ENCODE measurements around the gene FOXO6.

Gene FOXO6

GRCh38 chr1:41333146-41333784 is 28.0 kb upstream of the FOXO6 start:
- H3K9me3 ChIP-seq (ENCODE audit: low read length) = no peaks in the 10 kb centered on the region
- H3K4me1 ChIP-seq (ENCODE audit: insufficient read depth, low read length) = no peaks in the 10 kb centered on the region
- no peak overlapping the region for H3K4me3 ChIP-seq (ENCODE audit: low read length)
- no peaks in the 10 kb centered on the region for H3K36me3 ChIP-seq (ENCODE audit: insufficient read depth, low read length)
- no peak overlapping the region for H2AFZ ChIP-seq (ENCODE audit: low read depth, low read length)
- no peaks in the 10 kb centered on the region for H3K27me3 ChIP-seq (ENCODE audit: insufficient read depth, low read length)

- Histone ChIP-seq H3K9me3 (ENCODE audit: low read length) (no peaks in the 10 kb centered on the region), H3K4me3 (ENCODE audit: low read length) (no peak overlapping the region), H3K27me3 (ENCODE audit: insufficient read depth, low read length) (no peaks in the 10 kb centered on the region), H3K36me3 (ENCODE audit: insufficient read depth, low read length) (no peaks in the 10 kb centered on the region), H2AFZ (ENCODE audit: low read depth, low read length) (no peak overlapping the region), H3K4me1 (ENCODE audit: insufficient read depth, low read length) (no peaks in the 10 kb centered on the region)
These were observed 22.4 kb upstream of the FOXO6 start for GRCh38 chr1:41338820-41339219.

GRCh38 chr1:41340655-41341364 is 20.4 kb upstream of the FOXO6 start:
- Histone ChIP-seq H2AFZ (ENCODE audit: low read depth, low read length) (no peak overlapping the region), H3K36me3 (ENCODE audit: insufficient read depth, low read length) (no peaks in the 10 kb centered on the region), H3K27me3 (ENCODE audit: insufficient read depth, low read length) (no peaks in the 10 kb centered on the region), H3K4me3 (ENCODE audit: low read length) (no peak overlapping the region), H3K4me1 (ENCODE audit: insufficient read depth, low read length) (no peaks in the 10 kb centered on the region), H3K9me3 (ENCODE audit: low read length) (no peaks in the 10 kb centered on the region)

- Histone ChIP-seq H3K4me1 (ENCODE audit: insufficient read depth, low read length) (no peaks in the 10 kb centered on the region), H2AFZ (ENCODE audit: low read depth, low read length) (no peak overlapping the region), H3K4me3 (ENCODE audit: low read length) (no peak overlapping the region), H3K9me3 (ENCODE audit: low read length) (no peaks in the 10 kb centered on the region), H3K27me3 (ENCODE audit: insufficient read depth, low read length) (no peaks in the 10 kb centered on the region), H3K36me3 (ENCODE audit: insufficient read depth, low read length) (no peaks in the 10 kb centered on the region)
These were observed 19.9 kb upstream of the FOXO6 start for GRCh38 chr1:41341365-41341683.

- Histone ChIP-seq H3K27me3 (ENCODE audit: insufficient read depth, low read length) (no peaks in the 10 kb centered on the region), H3K36me3 (ENCODE audit: insufficient read depth, low read length) (no peaks in the 10 kb centered on the region), H3K4me1 (ENCODE audit: insufficient read depth, low read length) (no peaks in the 10 kb centered on the region), H2AFZ (ENCODE audit: low read depth, low read length) (no peak overlapping the region), H3K4me3 (ENCODE audit: low read length) (no peak overlapping the region), H3K9me3 (ENCODE audit: low read length) (no peaks in the 10 kb centered on the region)
These were observed 19.3 kb upstream of the FOXO6 start for GRCh38 chr1:41341772-41342562.

GRCh38 chr1:41342774-41343355 is 18.4 kb upstream of the FOXO6 start:
- H3K9me3 ChIP-seq (ENCODE audit: low read length) = no peaks in the 10 kb centered on the region
- no peak overlapping the region for H2AFZ ChIP-seq (ENCODE audit: low read depth, low read length)
- H3K4me3 ChIP-seq (ENCODE audit: low read length) = no peak overlapping the region
- H3K27me3 ChIP-seq (ENCODE audit: insufficient read depth, low read length) = no peaks in the 10 kb centered on the region
- no peaks in the 10 kb centered on the region for H3K36me3 ChIP-seq (ENCODE audit: insufficient read depth, low read length)
- H3K4me1 ChIP-seq (ENCODE audit: insufficient read depth, low read length) = no peaks in the 10 kb centered on the region

- Histone ChIP-seq H3K36me3 (ENCODE audit: insufficient read depth, low read length) (no peaks in the 10 kb centered on the region), H3K4me1 (ENCODE audit: insufficient read depth, low read length) (no peaks in the 10 kb centered on the region), H3K4me3 (ENCODE audit: low read length) (no peak overlapping the region), H3K27me3 (ENCODE audit: insufficient read depth, low read length) (no peaks in the 10 kb centered on the region), H2AFZ (ENCODE audit: low read depth, low read length) (no peak overlapping the region), H3K9me3 (ENCODE audit: low read length) (no peaks in the 10 kb centered on the region)
These were observed 17.2 kb upstream of the FOXO6 start for GRCh38 chr1:41343790-41344699.

GRCh38 chr1:41344708-41345159 is 16.5 kb upstream of the FOXO6 start:
- no peaks in the 10 kb centered on the region for H3K36me3 ChIP-seq (ENCODE audit: insufficient read depth, low read length)
- no peaks in the 10 kb centered on the region for H3K9me3 ChIP-seq (ENCODE audit: low read length)
- no peaks in the 10 kb centered on the region for H3K27me3 ChIP-seq (ENCODE audit: insufficient read depth, low read length)
- H3K4me1 ChIP-seq (ENCODE audit: insufficient read depth, low read length) = no peaks in the 10 kb centered on the region
- no peak overlapping the region for H2AFZ ChIP-seq (ENCODE audit: low read depth, low read length)
- H3K4me3 ChIP-seq (ENCODE audit: low read length) = no peak overlapping the region

- H3K27me3 ChIP-seq (ENCODE audit: insufficient read depth, low read length) = no peaks in the 10 kb centered on the region
- no peaks in the 10 kb centered on the region for H3K4me1 ChIP-seq (ENCODE audit: insufficient read depth, low read length)
- no peaks in the 10 kb centered on the region for H3K9me3 ChIP-seq (ENCODE audit: low read length)
- no peak overlapping the region for H2AFZ ChIP-seq (ENCODE audit: low read depth, low read length)
- no peaks in the 10 kb centered on the region for H3K36me3 ChIP-seq (ENCODE audit: insufficient read depth, low read length)
- H3K4me3 ChIP-seq (ENCODE audit: low read length) = no peak overlapping the region
These were observed 15.7 kb upstream of the FOXO6 start for GRCh38 chr1:41345434-41346075.

- Histone ChIP-seq H3K4me3 (ENCODE audit: low read length) (no peak overlapping the region), H3K27me3 (ENCODE audit: insufficient read depth, low read length) (no peaks in the 10 kb centered on the region), H2AFZ (ENCODE audit: low read depth, low read length) (no peak overlapping the region)
These were observed 14.0 kb upstream of the FOXO6 start for GRCh38 chr1:41347276-41347675.

GRCh38 chr1:41348394-41348793 is 12.8 kb upstream of the FOXO6 start:
- Histone ChIP-seq H3K4me1 (ENCODE audit: insufficient read depth, low read length) (no peaks in the 10 kb centered on the region), H3K9me3 (ENCODE audit: low read length) (no peaks in the 10 kb centered on the region), H3K27me3 (ENCODE audit: insufficient read depth, low read length) (no peaks in the 10 kb centered on the region), H3K36me3 (ENCODE audit: insufficient read depth, low read length) (no peaks in the 10 kb centered on the region), H3K4me3 (ENCODE audit: low read length) (no peak overlapping the region), H2AFZ (ENCODE audit: low read depth, low read length) (no peak overlapping the region)

More at GRCh38 chr1:41347276-41347675, 14.0 kb upstream of the FOXO6 start:
- H3K4me1 ChIP-seq (ENCODE audit: insufficient read depth, low read length) = no peaks in the 10 kb centered on the region
- H3K36me3 ChIP-seq (ENCODE audit: insufficient read depth, low read length) = no peaks in the 10 kb centered on the region
- no peaks in the 10 kb centered on the region for H3K9me3 ChIP-seq (ENCODE audit: low read length)

All from neuron (in vitro differentiated cells).